ENCODE data around the gene SVOPL.

SVOPL gene

DNA sequence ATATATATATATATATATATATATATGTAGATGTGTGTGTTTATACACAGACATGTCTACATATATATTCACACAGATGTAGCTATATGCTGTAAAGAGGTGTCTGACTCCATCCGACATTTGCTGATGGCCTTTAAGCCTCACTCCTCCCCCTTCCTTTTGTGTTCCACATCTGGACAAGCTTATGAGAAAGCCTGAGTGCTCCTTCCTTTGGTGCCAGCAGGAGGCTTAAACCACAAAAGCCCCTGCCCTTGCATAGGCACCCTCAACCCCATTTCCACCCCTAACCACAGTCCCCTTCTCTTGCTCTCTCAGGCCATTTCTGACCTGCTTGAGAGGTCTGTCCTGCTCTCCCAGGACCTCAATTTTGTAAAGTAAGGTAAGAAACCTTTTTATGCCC lies 98.7 kb downstream of the SVOPL start:
- no peak for DNase-seq

DNA sequence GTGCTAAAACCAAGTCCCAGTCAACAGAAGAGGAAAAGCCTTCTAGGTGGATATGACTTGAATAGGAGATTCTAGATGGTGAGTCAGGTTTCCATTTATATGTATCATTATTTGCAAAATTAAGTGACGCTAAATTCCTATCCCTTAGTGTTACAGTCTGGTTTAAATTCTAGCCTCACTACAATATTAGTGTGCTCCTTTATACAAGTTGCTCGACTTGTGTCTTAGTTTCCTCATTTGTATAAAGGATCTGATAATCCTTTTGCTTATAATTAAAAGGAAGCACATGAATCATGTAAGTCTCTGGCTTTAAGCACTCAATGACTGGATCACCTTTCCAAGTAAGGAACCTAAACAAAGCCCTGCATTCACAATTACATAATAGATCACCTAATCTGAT lies 105.7 kb downstream of the SVOPL start:
- DNase-seq: no peak

DNA sequence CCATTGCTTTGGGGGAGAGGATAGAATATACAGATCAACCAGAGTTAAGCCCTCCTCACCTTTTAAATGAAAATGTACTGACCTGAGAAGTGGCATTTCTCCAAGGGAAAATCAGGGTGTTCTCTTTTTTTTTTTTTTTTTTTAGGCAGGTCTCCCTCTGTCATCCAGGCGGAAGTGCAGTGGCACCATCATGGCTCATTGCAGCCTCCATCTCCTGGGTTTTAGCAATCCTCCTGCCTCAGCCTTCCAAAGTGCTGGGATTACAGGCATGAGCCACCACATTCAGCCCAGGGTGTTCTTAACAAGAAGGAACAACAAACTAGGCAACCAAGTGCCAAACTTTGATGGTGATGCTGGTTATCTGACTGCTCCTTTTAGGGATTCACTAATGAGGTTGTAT lies 111.0 kb downstream of the SVOPL start:
- no peak for DNase-seq

DNA sequence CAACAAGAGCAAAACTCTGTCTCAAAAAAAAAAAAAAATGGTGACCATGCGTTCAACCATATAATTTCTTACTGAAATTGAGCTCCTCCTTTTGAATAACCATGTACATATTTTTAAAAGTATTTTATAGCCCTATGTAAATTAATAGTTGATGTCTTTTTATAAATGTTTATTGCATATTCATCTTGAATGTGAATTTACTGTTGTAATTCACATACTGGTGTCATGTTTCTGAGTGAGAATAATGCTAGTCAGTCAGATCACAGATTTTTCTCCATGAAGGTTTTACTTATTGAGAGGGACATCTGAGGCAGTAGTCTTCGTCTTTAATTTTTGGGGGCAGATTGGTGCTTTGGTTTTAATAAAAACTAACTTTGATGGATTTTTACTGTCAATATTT lies 112.2 kb downstream of the SVOPL start:
- no peak for DNase-seq

DNA sequence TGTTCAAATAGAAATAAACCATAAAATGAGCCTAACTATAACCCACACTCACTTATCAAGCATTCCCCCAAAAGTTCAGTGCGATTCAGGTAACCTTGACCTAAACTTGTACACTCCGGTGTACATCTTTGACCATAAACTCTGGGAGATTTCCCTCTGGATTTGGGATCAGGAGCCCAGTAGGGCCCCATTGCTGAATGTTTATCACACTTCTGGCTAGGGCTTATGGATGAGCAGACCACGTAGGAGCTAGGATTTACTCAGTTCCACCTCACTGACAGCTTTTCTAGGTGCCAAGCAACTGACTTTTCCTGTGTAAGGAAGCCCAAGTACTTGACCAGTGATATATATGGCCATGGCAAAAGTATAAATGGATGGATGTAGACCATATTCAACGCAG lies 113.7 kb downstream of the SVOPL start:
- no peak for DNase-seq

DNA sequence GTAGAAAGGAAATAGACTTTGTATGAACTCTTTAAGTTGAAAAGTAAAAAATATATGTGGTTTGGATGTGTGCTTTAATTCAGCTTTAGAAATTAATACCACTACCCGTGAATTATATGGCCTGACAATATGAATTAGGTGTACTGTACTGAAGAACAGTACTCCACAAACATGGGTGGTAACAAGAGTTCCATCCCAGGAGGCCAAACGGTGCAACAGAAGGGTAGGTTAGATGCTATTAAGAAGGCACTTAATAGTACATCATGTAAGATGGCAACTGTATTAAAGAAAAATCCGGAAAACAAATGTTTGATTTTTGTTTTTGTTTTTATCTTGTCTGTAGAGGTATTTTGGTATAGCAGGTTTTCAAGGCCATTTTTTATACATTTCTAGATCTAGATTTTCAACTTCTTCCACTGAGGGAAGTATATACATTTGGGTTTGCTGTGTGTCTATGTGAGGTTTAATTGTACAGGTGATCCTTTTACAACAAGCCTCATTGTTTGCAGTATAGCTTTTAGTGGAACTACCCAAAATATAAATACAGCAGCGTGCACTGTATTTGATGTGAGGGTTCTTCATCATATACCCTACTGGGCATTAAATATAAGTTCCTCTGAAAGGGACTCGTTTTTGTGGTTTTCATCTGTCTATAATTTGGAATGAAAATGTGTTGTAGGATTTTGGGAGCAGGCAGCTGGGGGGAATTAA lies 115.7 kb downstream of the SVOPL start:
- no peak for DNase-seq

DNA sequence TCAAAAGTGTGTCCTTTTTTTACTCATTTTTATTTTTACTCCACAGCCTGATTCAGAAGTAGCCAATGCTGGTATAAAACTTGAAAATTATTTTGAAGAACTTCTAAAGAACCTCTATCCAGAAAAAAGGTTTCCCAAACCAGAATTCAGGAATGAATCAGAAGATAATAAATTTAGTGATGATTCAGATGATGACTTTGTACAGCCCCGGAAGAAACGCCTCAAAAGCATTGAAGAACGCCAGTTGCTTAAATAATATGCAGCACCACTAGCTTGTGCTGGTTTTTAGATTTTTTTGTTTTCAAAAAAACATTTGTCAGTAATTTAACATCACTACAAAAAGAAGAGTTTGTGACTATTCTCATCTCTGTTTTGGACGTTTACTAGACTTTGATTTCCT lies 116.5 kb downstream of the SVOPL start:
- no peak for DNase-seq

DNA sequence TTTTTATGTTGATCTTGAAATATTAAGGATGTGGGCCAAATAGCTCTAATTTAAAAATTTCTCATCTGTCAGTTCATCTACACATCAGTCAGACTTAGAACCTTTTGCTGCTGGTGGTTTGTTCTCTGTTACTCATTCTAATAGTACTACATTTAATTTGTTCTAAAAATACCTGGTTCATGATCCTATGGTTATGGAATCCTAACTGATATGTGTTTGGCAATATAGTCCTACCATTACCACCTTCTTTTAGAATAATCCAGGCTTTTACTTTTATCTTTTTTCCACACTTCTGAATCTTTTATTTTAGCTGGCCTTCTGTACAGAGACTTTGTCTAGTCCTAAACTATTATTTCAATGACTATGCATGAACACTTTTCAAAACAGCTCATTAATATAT lies 116.9 kb downstream of the SVOPL start:
- DNase-seq: no peak

DNA sequence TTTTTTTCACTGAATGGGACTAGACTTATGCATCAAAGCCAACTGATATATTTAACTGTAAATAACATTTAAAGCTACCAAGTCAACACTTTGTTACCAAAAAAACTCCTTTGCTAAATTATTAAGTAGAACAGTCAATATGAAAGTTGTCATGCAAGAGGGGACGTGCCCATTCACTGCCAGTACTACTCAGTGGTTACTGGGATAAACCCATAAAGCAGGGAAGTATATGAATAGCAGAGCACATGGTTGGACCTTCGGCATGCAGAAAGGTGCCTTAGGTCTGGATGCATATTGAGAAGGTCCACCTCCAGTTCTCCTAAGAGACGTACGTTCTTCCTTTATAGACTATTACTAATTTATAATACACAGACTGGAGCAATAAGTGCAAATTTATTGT lies 120.1 kb downstream of the SVOPL start:
- DNase-seq: no peak

DNA sequence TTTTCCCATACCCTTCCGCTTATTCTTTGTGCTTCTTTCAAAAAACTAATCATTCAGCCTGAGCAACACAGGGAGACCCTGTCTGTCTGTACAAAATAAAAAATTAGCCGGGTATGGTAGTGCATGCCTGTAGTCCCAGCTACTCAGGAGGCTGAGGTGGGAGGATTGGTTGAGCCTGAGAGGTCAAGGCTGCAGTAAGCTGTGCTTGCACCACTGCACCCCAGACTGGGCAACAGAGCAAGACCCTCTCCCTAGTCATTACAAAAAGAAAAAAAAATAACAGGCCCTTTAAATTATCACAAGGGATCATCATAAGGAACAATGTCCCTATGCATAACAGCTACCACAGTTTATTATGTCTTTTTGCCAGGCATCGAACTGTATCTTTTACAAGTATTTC lies 121.5 kb downstream of the SVOPL start:
- no peak for DNase-seq

DNA sequence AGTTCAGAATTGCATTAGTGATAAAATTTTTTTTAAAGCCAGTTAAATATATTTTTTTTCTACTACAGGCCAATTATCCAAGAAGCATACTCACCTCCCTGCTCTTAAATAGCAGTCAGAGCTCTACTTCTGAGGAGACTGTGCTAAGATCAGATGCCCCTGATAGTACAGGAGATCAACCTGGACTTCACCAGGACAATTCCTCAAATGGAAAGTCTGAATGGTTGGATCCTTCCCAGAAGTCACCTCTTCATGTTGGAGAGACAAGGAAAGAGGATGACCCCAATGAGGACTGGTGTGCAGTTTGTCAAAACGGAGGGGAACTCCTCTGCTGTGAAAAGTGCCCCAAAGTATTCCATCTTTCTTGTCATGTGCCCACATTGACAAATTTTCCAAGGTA lies 122.0 kb downstream of the SVOPL start:
- no peak for DNase-seq

DNA sequence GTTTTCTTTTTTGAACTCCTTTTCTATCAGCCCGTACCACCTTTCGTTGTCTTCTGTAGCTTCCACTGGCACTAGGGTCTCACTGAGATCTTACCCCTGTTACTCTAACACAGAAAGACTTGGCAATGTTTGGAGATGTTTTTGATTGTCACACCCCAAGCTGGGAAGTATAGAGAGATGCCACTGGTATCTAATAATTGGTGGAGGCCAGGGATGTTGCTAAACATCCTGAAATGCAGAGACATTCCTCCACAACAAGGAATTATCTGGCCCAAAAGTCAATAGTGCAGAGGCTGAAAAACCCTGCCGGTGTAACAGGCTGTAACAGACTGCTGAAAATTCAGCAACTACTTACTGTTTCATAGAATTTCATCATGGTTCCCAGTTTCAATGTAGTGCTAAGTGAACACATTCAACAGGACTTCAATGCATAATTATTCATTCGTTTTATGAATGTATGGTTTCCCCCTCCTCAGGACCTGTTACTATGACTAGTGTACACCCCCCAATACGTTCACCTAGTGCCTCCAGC lies 125.2 kb downstream of the SVOPL start:
- no peak for DNase-seq

DNA sequence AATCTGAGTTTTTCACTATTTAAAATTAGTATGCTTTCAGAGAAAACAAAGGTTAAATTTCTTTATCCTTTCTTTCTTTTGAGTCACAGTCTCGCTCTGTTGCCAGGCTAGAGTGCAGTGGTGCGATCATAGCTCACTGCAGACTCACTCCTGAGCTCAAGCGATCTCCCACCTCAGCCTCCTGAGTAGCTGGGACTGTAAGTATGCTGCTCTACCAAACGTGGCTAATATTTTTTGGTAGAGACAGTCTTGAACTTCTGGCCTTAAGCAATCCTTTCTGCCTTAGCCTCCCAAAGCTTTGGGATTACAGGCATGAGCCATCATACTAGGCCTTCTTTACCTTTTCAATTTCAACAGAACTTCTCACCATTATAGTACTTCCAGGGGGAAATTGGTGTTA lies 127.4 kb downstream of the SVOPL start:
- no peak for DNase-seq

DNA sequence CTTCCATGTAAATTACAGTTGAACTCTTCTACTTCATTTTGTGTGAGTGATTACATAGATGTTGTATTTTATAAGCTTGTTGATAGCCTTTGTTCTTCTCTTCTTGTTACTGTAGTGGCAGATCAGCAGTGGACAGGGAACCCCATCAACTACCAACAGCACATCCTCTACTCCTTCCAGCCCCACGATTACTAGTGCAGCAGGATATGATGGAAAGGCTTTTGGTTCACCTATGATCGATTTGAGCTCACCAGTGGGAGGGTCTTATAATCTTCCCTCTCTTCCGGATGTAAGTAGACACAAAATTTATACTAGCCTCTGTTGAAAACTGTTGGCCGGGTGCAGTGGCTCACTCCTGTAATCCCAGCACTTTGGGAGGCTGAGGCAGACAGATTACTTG lies 130.4 kb downstream of the SVOPL start:
- DNase-seq: no peak

DNA sequence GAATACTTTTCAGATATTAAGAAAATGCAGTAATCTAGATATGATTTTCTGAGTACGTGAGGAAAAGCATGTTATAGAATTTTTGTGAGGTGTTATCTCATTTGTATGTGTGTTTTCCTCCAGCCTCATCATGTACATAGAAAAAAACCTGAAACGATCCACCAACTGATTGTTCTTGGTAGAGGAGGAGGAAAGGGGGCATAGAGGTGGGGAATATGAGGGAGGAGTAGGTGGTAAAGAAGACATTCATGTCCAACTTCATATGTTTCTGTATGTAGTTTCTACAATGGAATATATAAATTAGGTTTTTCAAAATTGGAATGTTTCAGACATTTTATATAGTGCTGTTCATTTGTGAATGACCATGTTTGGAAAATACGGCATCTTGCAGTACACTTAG lies 131.7 kb downstream of the SVOPL start:
- DNase-seq: no peak

DNA sequence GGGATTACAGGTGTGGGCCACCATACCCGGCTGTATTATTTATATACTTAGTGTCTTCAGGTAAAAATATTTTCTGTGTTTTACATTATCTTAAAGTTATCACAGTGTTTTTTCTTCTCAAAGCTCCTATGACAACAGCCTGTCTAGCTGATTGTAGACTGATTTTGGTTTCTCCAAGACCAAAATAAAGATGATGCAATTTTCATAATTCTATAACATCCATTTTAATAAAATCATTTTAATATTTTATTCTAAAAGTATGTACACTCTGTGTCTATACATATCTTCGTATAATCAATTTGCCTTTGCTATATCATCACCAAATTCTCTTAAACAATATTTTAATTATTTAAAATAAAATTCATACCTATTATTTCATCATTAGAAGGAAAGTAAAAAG lies 132.5 kb downstream of the SVOPL start:
- no peak for DNase-seq

DNA sequence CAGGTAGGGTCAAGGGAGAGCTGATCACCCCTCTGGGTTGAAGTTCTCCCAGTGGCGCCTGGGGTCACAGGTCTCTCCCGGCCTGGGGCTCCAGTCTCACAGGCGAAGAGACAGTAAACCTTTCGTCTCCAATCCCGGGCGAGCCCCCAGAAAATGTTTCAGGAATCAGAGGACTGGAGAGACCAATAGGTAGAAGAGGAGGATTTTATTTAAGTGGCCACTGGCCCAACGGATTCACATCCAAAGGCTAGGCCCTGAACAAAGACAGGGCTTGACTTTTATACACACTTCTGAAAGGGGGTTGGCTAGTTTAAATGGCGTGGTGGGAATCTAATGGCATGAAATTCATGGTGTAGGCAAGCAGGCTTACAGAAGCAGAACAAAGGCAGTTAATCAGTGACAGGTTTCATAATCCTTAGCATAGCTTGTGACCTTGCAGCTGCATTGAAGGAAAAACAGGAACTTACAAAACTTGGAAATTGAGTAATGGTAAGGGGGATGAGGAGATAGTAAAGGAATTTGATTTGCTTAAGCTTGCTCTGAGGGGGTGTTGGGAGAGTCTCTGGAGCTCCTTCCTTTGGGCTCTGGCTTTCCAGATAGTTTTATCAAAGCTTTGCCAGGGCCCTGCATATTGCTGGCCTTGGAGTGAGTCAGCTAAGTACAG lies 135.6 kb downstream of the SVOPL start:
- DNase-seq: no peak

DNA sequence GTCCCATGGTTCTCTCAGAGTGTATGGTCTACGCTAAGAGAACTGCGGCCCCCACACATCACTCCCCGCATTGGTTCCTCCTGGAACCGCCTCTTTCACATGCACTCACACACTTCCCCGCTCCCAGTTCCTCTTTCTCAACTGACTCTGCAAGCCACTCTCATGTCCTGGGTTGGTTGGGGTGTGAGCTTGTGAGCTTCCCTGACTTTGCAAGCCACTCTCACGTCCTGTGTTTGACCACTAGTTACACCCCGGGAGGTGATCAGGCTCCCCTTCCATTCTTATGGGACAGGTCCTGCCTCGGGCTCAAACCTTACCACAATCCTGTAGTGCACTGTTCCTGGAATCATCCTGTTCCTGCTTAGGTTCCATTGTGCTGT lies 136.1 kb downstream of the SVOPL start:
- DNase-seq: no peak

DNA sequence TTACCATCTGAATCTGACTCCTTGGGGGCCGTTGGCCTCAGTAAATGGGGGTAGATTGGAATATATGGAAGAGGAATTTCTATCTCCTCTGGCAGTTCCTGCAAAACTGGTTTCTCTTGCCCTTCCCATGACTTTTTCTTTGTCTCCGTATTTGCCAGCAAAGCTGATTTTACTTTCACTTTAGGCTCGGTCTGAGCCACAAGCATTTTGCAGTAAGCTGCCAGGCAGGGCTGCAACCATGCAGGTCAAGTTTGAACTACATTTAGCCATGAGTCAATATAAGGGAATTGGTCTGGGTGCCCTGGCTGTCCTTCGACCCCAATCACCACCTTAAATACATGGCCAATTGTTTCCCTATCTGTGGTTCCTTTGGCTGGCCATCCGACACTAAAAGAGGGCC lies 136.8 kb downstream of the SVOPL start:
- DNase-seq: no peak

DNA sequence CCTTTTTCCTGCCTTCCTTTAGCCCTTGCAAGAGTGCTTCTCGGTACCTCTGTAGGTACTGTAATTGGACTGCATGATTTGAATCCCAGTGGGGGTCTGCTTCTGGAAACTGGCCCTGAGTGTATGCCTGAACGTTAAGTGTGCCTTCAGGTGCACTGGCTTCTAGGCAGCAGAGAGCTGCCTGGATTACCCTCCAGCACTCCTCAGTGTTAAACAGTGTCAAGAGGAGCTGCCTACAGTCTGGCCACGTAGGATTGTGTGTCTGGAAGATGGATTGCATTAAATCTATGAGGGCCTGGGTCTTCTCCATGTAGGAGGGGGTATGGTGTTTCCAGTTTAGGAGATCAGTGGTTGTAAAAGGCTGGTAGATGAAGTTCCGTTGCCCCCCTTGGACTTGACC lies 137.4 kb downstream of the SVOPL start:
- DNase-seq: no peak

DNA sequence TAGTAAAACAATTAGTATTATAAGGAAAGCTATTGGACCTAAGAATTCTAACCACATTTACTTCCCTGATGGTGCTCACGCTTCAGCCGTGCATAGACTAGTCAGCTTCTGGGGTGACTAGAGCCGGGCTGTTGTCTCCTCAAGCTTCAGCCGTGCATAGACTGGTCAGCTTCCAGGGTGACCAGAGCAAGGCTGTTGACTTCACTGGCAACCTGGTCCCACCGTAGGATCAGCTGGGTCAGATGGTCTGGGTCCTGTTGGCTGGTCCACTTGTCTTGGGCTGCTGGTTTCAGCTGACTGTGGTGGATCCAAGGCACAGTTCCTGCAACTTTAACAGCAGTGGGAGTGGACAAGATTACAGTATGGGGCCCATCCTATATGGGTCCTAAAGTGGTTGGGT lies 141.7 kb downstream of the SVOPL start:
- no peak for DNase-seq

DNA sequence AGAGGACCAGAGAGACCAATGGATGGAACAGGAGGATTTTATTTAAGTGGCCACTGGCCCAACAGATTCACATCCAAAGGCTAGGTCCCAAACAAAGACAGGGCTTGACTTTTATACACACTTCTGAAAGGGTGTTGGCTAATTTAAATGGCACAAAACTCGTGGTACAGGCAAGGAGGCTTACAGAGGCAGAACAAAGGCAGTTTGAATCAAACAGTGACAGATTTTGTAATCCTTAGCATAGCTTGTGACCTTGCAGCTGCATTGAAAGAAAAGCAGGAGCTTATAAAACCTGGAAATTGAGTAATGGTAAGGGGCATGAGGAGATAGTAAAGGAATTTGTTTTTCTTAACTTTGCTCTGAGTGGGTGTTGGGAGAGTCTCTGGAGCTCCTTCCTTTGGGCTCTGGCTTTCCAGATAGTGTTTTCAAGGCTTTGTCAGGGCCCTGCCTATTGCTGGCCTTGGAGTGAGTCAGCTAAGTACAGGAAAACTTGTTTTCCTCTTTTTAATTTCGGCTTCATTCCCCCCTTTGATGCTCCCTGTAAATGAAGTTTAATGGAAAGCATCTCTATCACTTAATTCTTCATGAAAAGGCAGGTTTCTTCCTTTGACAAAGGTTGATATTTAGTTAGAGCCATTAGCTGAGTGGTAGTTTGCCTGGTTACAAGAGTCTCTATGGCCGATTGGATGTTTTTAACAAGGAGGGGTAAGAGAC lies 144.2 kb downstream of the SVOPL start:
- DNase-seq: no peak

DNA sequence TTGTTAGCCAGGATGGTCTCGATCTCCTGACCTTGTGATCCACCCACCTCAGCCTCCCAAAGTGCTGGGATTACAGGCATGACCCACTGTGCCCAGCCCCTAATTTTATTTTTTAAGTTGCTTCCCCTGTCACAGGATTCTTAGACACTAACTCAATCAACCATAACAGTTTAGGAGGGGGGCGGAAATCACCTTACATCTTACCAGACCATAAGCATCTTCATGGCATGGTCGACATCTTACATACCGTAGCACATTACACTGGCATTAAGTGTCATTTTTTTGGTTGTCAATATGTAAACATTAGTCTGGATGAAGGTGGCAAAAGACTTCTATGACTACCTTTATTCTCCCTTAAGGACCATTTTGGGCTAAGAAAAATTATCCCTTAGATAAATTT lies 145.5 kb downstream of the SVOPL start:
- no peak for DNase-seq

DNA sequence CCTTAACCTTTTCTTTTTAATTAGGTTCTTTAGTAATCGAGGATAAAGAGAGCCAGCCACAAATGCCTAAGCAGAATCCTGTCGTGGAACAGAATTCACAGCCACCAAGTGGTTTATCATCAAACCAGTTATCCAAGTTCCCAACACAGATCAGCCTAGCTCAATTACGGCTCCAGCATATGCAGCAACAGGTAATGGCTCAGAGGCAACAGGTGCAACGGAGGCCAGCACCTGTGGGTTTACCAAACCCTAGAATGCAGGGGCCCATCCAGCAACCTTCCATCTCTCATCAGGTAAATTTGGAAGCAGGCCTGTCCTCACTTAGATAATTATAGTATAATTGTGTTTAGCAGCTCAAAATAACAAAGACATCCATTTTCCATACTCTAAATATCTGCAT lies 146.5 kb downstream of the SVOPL start:
- no peak for DNase-seq

Data from NCI-H2171 (cell line).